ENCODE data around the gene ARHGAP6.
A peak's percentile ranks its signal among the peaks of the same experiment; 100 is the strongest.
"Not testable (repeated sequence)": the region's sequence is repeated elsewhere in the genome, so short reads cannot be mapped to it uniquely, and the experiment has no call there.

ARHGAP6 gene

GRCh38 chrX:11528623-11529022 is 137.1 kb downstream of the ARHGAP6 start:
- Histone ChIP-seq H3K27ac (ENCODE audit: low read depth, low read length) (no peak overlapping the region), H3K79me2 (ENCODE audit: control insufficient read depth, insufficient read depth, low read length, unreplicated experiment) (no peaks in the 10 kb centered on the region), H3K27me3 (ENCODE audit: insufficient read depth, low read length) (no peaks in the 10 kb centered on the region), H2AFZ (ENCODE audit: low read length, unreplicated experiment) (no peak overlapping the region), H3K4me1 (ENCODE audit: control insufficient read depth, insufficient read depth, low read length, unreplicated experiment) (peaks cover 17% of the 10 kb centered on the region), H3K4me3 (ENCODE audit: low read depth, low read length) (no peak overlapping the region), H3K36me3 (ENCODE audit: insufficient read depth, low read length) (no peaks in the 10 kb centered on the region)

- no peaks in the 10 kb centered on the region for H3K79me2 ChIP-seq (ENCODE audit: control insufficient read depth, insufficient read depth, low read length, unreplicated experiment)
- H3K36me3 ChIP-seq (ENCODE audit: insufficient read depth, low read length) = no peaks in the 10 kb centered on the region
- no peak overlapping the region for H2AFZ ChIP-seq (ENCODE audit: low read length, unreplicated experiment)
- H3K27ac ChIP-seq (ENCODE audit: low read depth, low read length) = no peak overlapping the region
- peaks cover 12% of the 10 kb centered on the region for H3K4me1 ChIP-seq (ENCODE audit: control insufficient read depth, insufficient read depth, low read length, unreplicated experiment)
- H3K27me3 ChIP-seq (ENCODE audit: insufficient read depth, low read length) = no peaks in the 10 kb centered on the region
- H3K4me3 ChIP-seq (ENCODE audit: low read depth, low read length) = no peak overlapping the region
Observed at GRCh38 chrX:11525685-11526084, 140.0 kb downstream of the ARHGAP6 start.

GRCh38 chrX:11519234-11519633 is 146.5 kb downstream of the ARHGAP6 start:
- not testable (repeated sequence) for H3K36me3 ChIP-seq (ENCODE audit: insufficient read depth, low read length); H3K79me2 ChIP-seq (ENCODE audit: control insufficient read depth, insufficient read depth, low read length, unreplicated experiment); H3K4me3 ChIP-seq (ENCODE audit: low read depth, low read length)

GRCh38 chrX:11509786-11510185 is 155.9 kb downstream of the ARHGAP6 start:
- Histone ChIP-seq H3K27ac (ENCODE audit: low read depth, low read length) (peak overlapping the region; percentile 93), H3K27me3 (ENCODE audit: insufficient read depth, low read length) (no peaks in the 10 kb centered on the region), H3K79me2 (ENCODE audit: control insufficient read depth, insufficient read depth, low read length, unreplicated experiment) (no peaks in the 10 kb centered on the region), H3K4me1 (ENCODE audit: control insufficient read depth, insufficient read depth, low read length, unreplicated experiment) (peaks cover 20% of the 10 kb centered on the region), H3K4me3 (ENCODE audit: low read depth, low read length) (peak overlapping the region; percentile 43; the same call in 1 of the 2 replicates), H2AFZ (ENCODE audit: low read length, unreplicated experiment) (peak overlapping the region; percentile 91), H3K36me3 (ENCODE audit: insufficient read depth, low read length) (no peaks in the 10 kb centered on the region; the same call in 1 of the 2 replicates)

More at GRCh38 chrX:11519234-11519633, 146.5 kb downstream of the ARHGAP6 start:
- H3K27ac ChIP-seq (ENCODE audit: low read depth, low read length); H3K4me1 ChIP-seq (ENCODE audit: control insufficient read depth, insufficient read depth, low read length, unreplicated experiment); H2AFZ ChIP-seq (ENCODE audit: low read length, unreplicated experiment); H3K27me3 ChIP-seq (ENCODE audit: insufficient read depth, low read length): not testable (repeated sequence)

GRCh38 chrX:11504234-11504633 is 161.5 kb downstream of the ARHGAP6 start:
- Histone ChIP-seq H3K4me3 (ENCODE audit: low read depth, low read length) (no peak overlapping the region), H3K36me3 (ENCODE audit: insufficient read depth, low read length) (no peaks in the 10 kb centered on the region), H3K27me3 (ENCODE audit: insufficient read depth, low read length) (no peaks in the 10 kb centered on the region), H3K79me2 (ENCODE audit: control insufficient read depth, insufficient read depth, low read length, unreplicated experiment) (no peaks in the 10 kb centered on the region), H2AFZ (ENCODE audit: low read length, unreplicated experiment) (no peak overlapping the region), H3K4me1 (ENCODE audit: control insufficient read depth, insufficient read depth, low read length, unreplicated experiment) (peaks cover 25% of the 10 kb centered on the region), H3K27ac (ENCODE audit: low read depth, low read length) (no peak overlapping the region)

GRCh38 chrX:11499076-11500044 is 166.4 kb downstream of the ARHGAP6 start:
- H2AFZ ChIP-seq (ENCODE audit: low read length, unreplicated experiment) = peak overlapping the region; percentile 83
- H3K4me1 ChIP-seq (ENCODE audit: control insufficient read depth, insufficient read depth, low read length, unreplicated experiment) = peaks cover 23% of the 10 kb centered on the region
- no peaks in the 10 kb centered on the region for H3K36me3 ChIP-seq (ENCODE audit: insufficient read depth, low read length)
- no peaks in the 10 kb centered on the region for H3K27me3 ChIP-seq (ENCODE audit: insufficient read depth, low read length)
- peak overlapping the region; percentile 71 for H3K27ac ChIP-seq (ENCODE audit: low read depth, low read length)
- peak overlapping the region; percentile 17; the same call in 1 of the 2 replicates for H3K4me3 ChIP-seq (ENCODE audit: low read depth, low read length)
- H3K79me2 ChIP-seq (ENCODE audit: control insufficient read depth, insufficient read depth, low read length, unreplicated experiment) = no peaks in the 10 kb centered on the region

- H3K4me1 ChIP-seq (ENCODE audit: control insufficient read depth, insufficient read depth, low read length, unreplicated experiment); H3K27me3 ChIP-seq (ENCODE audit: insufficient read depth, low read length); H2AFZ ChIP-seq (ENCODE audit: low read length, unreplicated experiment); H3K79me2 ChIP-seq (ENCODE audit: control insufficient read depth, insufficient read depth, low read length, unreplicated experiment); H3K27ac ChIP-seq (ENCODE audit: low read depth, low read length); H3K36me3 ChIP-seq (ENCODE audit: insufficient read depth, low read length); H3K4me3 ChIP-seq (ENCODE audit: low read depth, low read length): not testable (repeated sequence)
Observed at GRCh38 chrX:11491375-11491774, 174.3 kb downstream of the ARHGAP6 start.

- H3K27me3 ChIP-seq (ENCODE audit: insufficient read depth, low read length) = no peaks in the 10 kb centered on the region
- no peaks in the 10 kb centered on the region for H3K36me3 ChIP-seq (ENCODE audit: insufficient read depth, low read length)
- no peak overlapping the region for H3K4me3 ChIP-seq (ENCODE audit: low read depth, low read length)
- H2AFZ ChIP-seq (ENCODE audit: low read length, unreplicated experiment) = no peak overlapping the region
- H3K79me2 ChIP-seq (ENCODE audit: control insufficient read depth, insufficient read depth, low read length, unreplicated experiment) = no peaks in the 10 kb centered on the region
- no peak overlapping the region for H3K27ac ChIP-seq (ENCODE audit: low read depth, low read length)
- H3K4me1 ChIP-seq (ENCODE audit: control insufficient read depth, insufficient read depth, low read length, unreplicated experiment) = peaks cover 23% of the 10 kb centered on the region
Observed at GRCh38 chrX:11484290-11484689, 181.4 kb downstream of the ARHGAP6 start.

GRCh38 chrX:11481035-11481434 is 184.7 kb downstream of the ARHGAP6 start:
- no peaks in the 10 kb centered on the region for H3K27me3 ChIP-seq (ENCODE audit: insufficient read depth, low read length)
- peaks cover 39% of the 10 kb centered on the region for H3K4me1 ChIP-seq (ENCODE audit: control insufficient read depth, insufficient read depth, low read length, unreplicated experiment)
- no peaks in the 10 kb centered on the region for H3K79me2 ChIP-seq (ENCODE audit: control insufficient read depth, insufficient read depth, low read length, unreplicated experiment)
- no peak overlapping the region for H3K4me3 ChIP-seq (ENCODE audit: low read depth, low read length)
- peak overlapping the region; percentile 14 for H2AFZ ChIP-seq (ENCODE audit: low read length, unreplicated experiment)
- H3K36me3 ChIP-seq (ENCODE audit: insufficient read depth, low read length) = no peaks in the 10 kb centered on the region
- H3K27ac ChIP-seq (ENCODE audit: low read depth, low read length) = peak overlapping the region; percentile 84

GRCh38 chrX:11480626-11481025 is 185.1 kb downstream of the ARHGAP6 start:
- Histone ChIP-seq H3K27ac (ENCODE audit: low read depth, low read length) (peak overlapping the region; percentile 84), H3K36me3 (ENCODE audit: insufficient read depth, low read length) (no peaks in the 10 kb centered on the region), H3K27me3 (ENCODE audit: insufficient read depth, low read length) (no peaks in the 10 kb centered on the region), H3K4me1 (ENCODE audit: control insufficient read depth, insufficient read depth, low read length, unreplicated experiment) (peaks cover 39% of the 10 kb centered on the region), H2AFZ (ENCODE audit: low read length, unreplicated experiment) (no peak overlapping the region), H3K79me2 (ENCODE audit: control insufficient read depth, insufficient read depth, low read length, unreplicated experiment) (no peaks in the 10 kb centered on the region), H3K4me3 (ENCODE audit: low read depth, low read length) (no peak overlapping the region)

GRCh38 chrX:11478911-11479310 is 186.8 kb downstream of the ARHGAP6 start:
- Histone ChIP-seq H3K79me2 (ENCODE audit: control insufficient read depth, insufficient read depth, low read length, unreplicated experiment) (no peaks in the 10 kb centered on the region), H2AFZ (ENCODE audit: low read length, unreplicated experiment) (no peak overlapping the region), H3K4me1 (ENCODE audit: control insufficient read depth, insufficient read depth, low read length, unreplicated experiment) (peaks cover 52% of the 10 kb centered on the region), H3K4me3 (ENCODE audit: low read depth, low read length) (no peak overlapping the region), H3K36me3 (ENCODE audit: insufficient read depth, low read length) (no peaks in the 10 kb centered on the region), H3K27ac (ENCODE audit: low read depth, low read length) (peak overlapping the region; percentile 87), H3K27me3 (ENCODE audit: insufficient read depth, low read length) (no peaks in the 10 kb centered on the region)
